Measurements from ENCODE around the gene OTOGL. TPM values are rescaled to one million over a fixed set of nuclear protein-coding genes. Genes with fewer than 3 reads are reported as not detected.

The OTOGL gene
- total RNA-seq, 4 donors from 2014 or later, result 0.72 to 1.2 (median 0.88) TPM

- DNase-seq (ENCODE audit: low spot score in 2 of 2), result no peak
- Histone ChIP-seq H3K4me3 (no peak overlapping the region), H3K4me1 (no peaks in the 10 kb centered on the region), H3K27ac (no peak overlapping the region), H3K9me3 (peaks cover 6% of the 10 kb centered on the region), H3K36me3 (no peaks in the 10 kb centered on the region), H3K27me3 (no peaks in the 10 kb centered on the region)
- WGBS, result 91% methylated on average over 4 of the region's 4 CpGs
- TF ChIP-seq CTCF (IDR thresholded peaks at IDR 0.05) (no peak), POLR2AphosphoS5 (IDR thresholded peaks at IDR 0.05) (no peak), EP300 (IDR thresholded peaks at IDR 0.05) (no peak), POLR2A (IDR thresholded peaks at IDR 0.05) (no peak)
These were observed 178.4 kb downstream of the OTOGL start for GRCh38 chr12:80277732-80278131.

GRCh38 chr12:80282226-80282625, 182.9 kb downstream of the OTOGL start:
- H3K4me1 ChIP-seq, result no peaks in the 10 kb centered on the region
- 55% methylated on average over 4 of the region's 4 CpGs for WGBS

GRCh38 chr12:80282761-80283160, 183.4 kb downstream of the OTOGL start:
- no peak for DNase-seq (ENCODE audit: low spot score in 2 of 2)
- no peaks in the 10 kb centered on the region for H3K36me3 ChIP-seq
- no peaks in the 10 kb centered on the region for H3K4me1 ChIP-seq
- no peak overlapping the region for H3K4me3 ChIP-seq
- no peak overlapping the region for H3K27ac ChIP-seq
- H3K27me3 ChIP-seq, result no peaks in the 10 kb centered on the region
- peaks cover 6% of the 10 kb centered on the region for H3K9me3 ChIP-seq
- TF ChIP-seq POLR2AphosphoS5 (IDR thresholded peaks at IDR 0.05), result no peak
- no peak for TF ChIP-seq CTCF (IDR thresholded peaks at IDR 0.05)
- TF ChIP-seq EP300 (IDR thresholded peaks at IDR 0.05), result no peak
- TF ChIP-seq POLR2A (IDR thresholded peaks at IDR 0.05), result no peak

More at GRCh38 chr12:80282226-80282625, 182.9 kb downstream of the OTOGL start:
- TF ChIP-seq POLR2AphosphoS5 (IDR thresholded peaks at IDR 0.05) (no peak), POLR2A (IDR thresholded peaks at IDR 0.05) (no peak), CTCF (IDR thresholded peaks at IDR 0.05) (no peak), EP300 (IDR thresholded peaks at IDR 0.05) (no peak)
- no peaks in the 10 kb centered on the region for H3K36me3 ChIP-seq
- peaks cover 6% of the 10 kb centered on the region for H3K9me3 ChIP-seq
- no peak for DNase-seq (ENCODE audit: low spot score in 2 of 2)
- H3K27me3 ChIP-seq, result no peaks in the 10 kb centered on the region
- H3K27ac ChIP-seq, result no peak overlapping the region
- no peak overlapping the region for H3K4me3 ChIP-seq

- no peak for DNase-seq (ENCODE audit: low spot score in 2 of 2)
- Histone ChIP-seq H3K4me1 (no peaks in the 10 kb centered on the region), H3K27ac (no peak overlapping the region), H3K36me3 (no peaks in the 10 kb centered on the region), H3K27me3 (no peaks in the 10 kb centered on the region), H3K9me3 (no peaks in the 10 kb centered on the region), H3K4me3 (no peak overlapping the region)
- no peak for TF ChIP-seq POLR2AphosphoS5 (IDR thresholded peaks at IDR 0.05)
- TF ChIP-seq CTCF (IDR thresholded peaks at IDR 0.05), result no peak
- TF ChIP-seq EP300 (IDR thresholded peaks at IDR 0.05), result no peak
- TF ChIP-seq POLR2A (IDR thresholded peaks at IDR 0.05), result no peak
- WGBS, result 81% methylated on average over 5 of the region's 5 CpGs
These were observed 191.9 kb downstream of the OTOGL start for GRCh38 chr12:80291108-80291754.

GRCh38 chr12:80293347-80293746, 194.0 kb downstream of the OTOGL start:
- no peaks in the 10 kb centered on the region for H3K9me3 ChIP-seq
- no peak for DNase-seq (ENCODE audit: low spot score in 2 of 2)
- H3K27me3 ChIP-seq, result no peaks in the 10 kb centered on the region
- 81% methylated on average over 1 of the region's 1 CpG for WGBS
- no peaks in the 10 kb centered on the region for H3K36me3 ChIP-seq
- no peak overlapping the region for H3K4me3 ChIP-seq
- H3K27ac ChIP-seq, result no peak overlapping the region
- TF ChIP-seq POLR2AphosphoS5 (IDR thresholded peaks at IDR 0.05), result no peak
- no peak for TF ChIP-seq POLR2A (IDR thresholded peaks at IDR 0.05)
- no peak for TF ChIP-seq CTCF (IDR thresholded peaks at IDR 0.05)
- no peak for TF ChIP-seq EP300 (IDR thresholded peaks at IDR 0.05)
- H3K4me1 ChIP-seq, result no peaks in the 10 kb centered on the region

Measured in suprapubic skin (tissue), 4 donors.